SK-N-MC (cell line): ENCODE results near the gene NPSR1.

Source experiments
- EZH2 ChIP-seq: fragments of 200-600 bp; sonication (generic); IDR thresholded peaks from one replicate; pipeline ENCODE4 v1.6.1; 2017; ENCODE audit warnings: antibody characterized with exemption
- FOXP2 ChIP-seq: optimal IDR thresholded peaks from 2 replicates; pipeline ENCODE3; 2011; ENCODE audit warnings: mild to moderate bottlenecking, moderate library complexity; ENCODE audit not compliant: insufficient read depth; ENCODE audit errors: extremely low read length, control extremely low read depth
- POLR2AphosphoS5 ChIP-seq: IDR thresholded peaks from 2 replicates; pipeline ENCODE4 v1.6.1; 2012; ENCODE audit warnings: mild to moderate bottlenecking, low read depth, low read length, borderline replicate concordance

GRCh38 chr7:34761627-34762026, 103.6 kb downstream of the NPSR1 start:
- TF ChIP-seq EZH2 (no peak), POLR2AphosphoS5 (no peak), FOXP2 (no peak)
